HEK293T (cell line): ENCODE data around the gene RNF180.

Experiments used
- BHLHE40 ChIP-seq: fragments of 450-650 bp; IDR thresholded peaks from 2 replicates; pipeline ENCODE4 v1.6.1; 2016; ENCODE audit warnings: mild to moderate bottlenecking, moderate library complexity, borderline replicate concordance
- CTBP1 ChIP-seq: fragments of 450-650 bp; IDR thresholded peaks from 2 replicates; pipeline ENCODE4 v1.6.1; 2016; ENCODE audit warnings: borderline replicate concordance
- FOXK2 ChIP-seq: fragments of 450-650 bp; IDR thresholded peaks from 2 replicates; pipeline ENCODE4 v1.6.1; 2016; ENCODE audit warnings: mild to moderate bottlenecking
- FOXM1 ChIP-seq: fragments of 450-650 bp; IDR thresholded peaks from 2 replicates; pipeline ENCODE4 v1.6.1; 2017; ENCODE audit warnings: mild to moderate bottlenecking, borderline replicate concordance
- HDGF ChIP-seq: fragments of 450-650 bp; IDR thresholded peaks from 2 replicates; pipeline ENCODE4 v1.6.1; 2017; ENCODE audit warnings: antibody characterized with exemption, borderline replicate concordance
- L3MBTL2 ChIP-seq: fragments of 450-650 bp; conservative IDR thresholded peaks from 2 replicates; pipeline ENCODE4 v1.6.1; 2016; ENCODE audit warnings: mild to moderate bottlenecking
- LEF1 ChIP-seq: fragments of 450-650 bp; IDR thresholded peaks from 2 replicates; pipeline ENCODE4 v1.6.1; 2017; ENCODE audit warnings: mild to moderate bottlenecking, borderline replicate concordance
- SP1 ChIP-seq: fragments of 450-650 bp; IDR thresholded peaks from 2 replicates; pipeline ENCODE4 v1.6.1; 2017
- TARDBP ChIP-seq: fragments of 450-650 bp; IDR thresholded peaks from 2 replicates; pipeline ENCODE4 v1.6.1; 2016
- TF ChIP-seq, protein P1 (sequence below): fragments of 450-650 bp; IDR thresholded peaks from 2 replicates; pipeline ENCODE4 v1.6.1; 2016

GRCh38 chr5:64165160-64165499 lies 513 bp upstream of the RNF180 start:
- TF ChIP-seq HDGF (no peak), FOXK2 (no peak), SP1 (no peak), CTBP1 (no peak), TARDBP (no peak), BHLHE40 (no peak), L3MBTL2 (no peak), FOXM1 (no peak), LEF1 (no peak)
- TF ChIP-seq, protein P1, sequence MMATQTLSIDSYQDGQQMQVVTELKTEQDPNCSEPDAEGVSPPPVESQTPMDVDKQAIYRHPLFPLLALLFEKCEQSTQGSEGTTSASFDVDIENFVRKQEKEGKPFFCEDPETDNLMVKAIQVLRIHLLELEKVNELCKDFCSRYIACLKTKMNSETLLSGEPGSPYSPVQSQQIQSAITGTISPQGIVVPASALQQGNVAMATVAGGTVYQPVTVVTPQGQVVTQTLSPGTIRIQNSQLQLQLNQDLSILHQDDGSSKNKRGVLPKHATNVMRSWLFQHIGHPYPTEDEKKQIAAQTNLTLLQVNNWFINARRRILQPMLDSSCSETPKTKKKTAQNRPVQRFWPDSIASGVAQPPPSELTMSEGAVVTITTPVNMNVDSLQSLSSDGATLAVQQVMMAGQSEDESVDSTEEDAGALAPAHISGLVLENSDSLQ = no peak
